Uterus (tissue), 4 donors: ENCODE measurements around the gene PANX2. TPM values are rescaled to one million over a fixed set of nuclear protein-coding genes. Genes with fewer than 3 reads are reported as not detected.

Source experiments
- DNase-seq, 2 donors: peaks; one replicate each; pipeline ENCODE4 v3.0.0-alpha.2; 2019 to 2020
- H3K27ac ChIP-seq, 2 donors: fragments of 200-600 bp; sonication (generic); 1 replicate in 1 of 2; 2 replicates in 1 of 2; pipeline ENCODE4 v1.5.1; 2016 to 2018
- H3K27me3 ChIP-seq, 2 donors: fragments of 200-600 bp; sonication (generic); one replicate each; pipeline ENCODE4 v1.5.1; 2018 to 2019; ENCODE audit warnings: control low read depth in 1 of 2
- H3K36me3 ChIP-seq, 2 donors: fragments of 200-600 bp; sonication (generic); one replicate each; pipeline ENCODE4 v1.5.1; 2019; ENCODE audit warnings: control low read depth in 1 of 2
- H3K4me1 ChIP-seq, 2 donors: fragments of 200-600 bp; sonication (generic); one replicate each; pipeline ENCODE4 v1.5.1; 2018 to 2019; ENCODE audit warnings: control low read depth in 1 of 2
- H3K4me3 ChIP-seq, 2 donors: fragments of 200-600 bp; sonication (generic); 1 replicate in 1 of 2; 2 replicates in 1 of 2; pipeline ENCODE4 v1.5.1; 2018 to 2019; ENCODE audit warnings: mild to moderate bottlenecking in 1 of 2
- H3K9me3 ChIP-seq, 2 donors: fragments of 200-600 bp; sonication (generic); one replicate each; pipeline ENCODE4 v1.5.1; 2019; ENCODE audit warnings: control low read depth in 1 of 2
- POLR2A ChIP-seq, 2 donors: fragments of 450-650 bp; IDR thresholded peaks; one replicate each; pipeline ENCODE4 v1.6.1; 2016; ENCODE audit warnings: antibody characterized with exemption in 2 of 2, mild to moderate bottlenecking in 1 of 2, moderate library complexity in 1 of 2
- intact Hi-C: fragments of 100-400 bp; cut with DNase I; formaldehyde crosslinking; loops from one replicate; pipeline ENCODE4 v1.15.1; 2023; ENCODE audit warnings: low total_unique reads
- total RNA-seq, 4 donors: library from RNA; depleted of rRNA in 3 of 4; stranded (reverse); fragments of >200 nt in 3 of 4; gene quantifications; one replicate each; pipeline versions ENCODE4 v1.1.0 to v1.2.4, GENCODE V29; 2014 to 2023
- TF ChIP-seq, protein P1 (sequence below), 4 experiments: fragments of 200-600 bp in 2 of 4; fragments of 450-650 bp in 2 of 4; sonication (generic) in 2 of 4; IDR thresholded peaks; one replicate each; pipeline ENCODE4 v1.5.1; 2016 to 2019; ENCODE audit warnings: antibody characterized with exemption in 4 of 4, mild to moderate bottlenecking in 2 of 4, moderate library complexity in 1 of 4
- donor health status: DM: yes; HTN: yes; CAD: no.

Gene PANX2
- total RNA-seq, 4 donors from 2014 or later: 0.35 to 0.43 TPM; not detected in 2

DNA sequence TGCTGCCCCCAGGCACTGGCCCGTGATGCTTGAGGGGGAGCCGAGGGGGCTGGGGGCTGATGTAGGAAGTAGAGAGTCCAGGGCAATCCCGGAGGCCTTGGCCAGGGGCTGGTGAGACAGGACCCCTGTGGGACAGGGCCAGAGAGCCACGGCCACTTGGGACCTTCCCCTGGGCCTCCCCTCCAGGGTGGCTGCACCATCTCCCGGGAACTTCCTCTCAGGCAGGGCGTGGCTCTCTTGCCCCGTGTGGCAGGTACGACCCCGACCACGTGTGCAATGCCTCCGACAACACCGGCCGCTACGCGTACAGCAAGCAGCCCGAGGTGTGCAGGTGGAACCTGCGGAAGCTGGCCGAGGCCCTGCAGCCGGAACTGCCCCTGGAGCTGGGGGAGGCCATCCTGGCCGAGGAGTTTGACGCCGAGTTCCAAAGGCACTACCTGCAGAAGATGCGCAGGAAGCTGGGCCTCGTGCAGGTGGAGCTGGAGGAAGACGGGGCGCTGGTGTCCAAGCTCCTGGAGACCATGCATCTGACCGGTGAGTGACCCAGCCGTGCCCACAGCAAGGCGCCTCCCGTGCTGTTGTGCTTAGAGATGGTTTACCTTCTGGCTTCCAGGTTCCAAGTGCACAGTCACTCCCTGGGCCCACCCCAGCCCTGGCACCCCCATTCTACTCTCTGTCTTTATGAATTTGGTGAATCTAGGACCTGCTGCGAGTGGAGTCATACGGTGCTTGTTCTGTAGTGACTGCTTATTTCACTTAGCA is 40.0 kb downstream of the PANX2 start:
- Histone ChIP-seq H3K27ac (no peak overlapping the region), H3K36me3 (no peaks in the 10 kb centered on the region), H3K27me3 (no peaks in the 10 kb centered on the region), H3K9me3 (no peaks in the 10 kb centered on the region), H3K4me3 (no peak overlapping the region), H3K4me1 (peaks cover 0 to 9% of the 10 kb centered on the region in 2 donors)
- TF ChIP-seq, protein P1, sequence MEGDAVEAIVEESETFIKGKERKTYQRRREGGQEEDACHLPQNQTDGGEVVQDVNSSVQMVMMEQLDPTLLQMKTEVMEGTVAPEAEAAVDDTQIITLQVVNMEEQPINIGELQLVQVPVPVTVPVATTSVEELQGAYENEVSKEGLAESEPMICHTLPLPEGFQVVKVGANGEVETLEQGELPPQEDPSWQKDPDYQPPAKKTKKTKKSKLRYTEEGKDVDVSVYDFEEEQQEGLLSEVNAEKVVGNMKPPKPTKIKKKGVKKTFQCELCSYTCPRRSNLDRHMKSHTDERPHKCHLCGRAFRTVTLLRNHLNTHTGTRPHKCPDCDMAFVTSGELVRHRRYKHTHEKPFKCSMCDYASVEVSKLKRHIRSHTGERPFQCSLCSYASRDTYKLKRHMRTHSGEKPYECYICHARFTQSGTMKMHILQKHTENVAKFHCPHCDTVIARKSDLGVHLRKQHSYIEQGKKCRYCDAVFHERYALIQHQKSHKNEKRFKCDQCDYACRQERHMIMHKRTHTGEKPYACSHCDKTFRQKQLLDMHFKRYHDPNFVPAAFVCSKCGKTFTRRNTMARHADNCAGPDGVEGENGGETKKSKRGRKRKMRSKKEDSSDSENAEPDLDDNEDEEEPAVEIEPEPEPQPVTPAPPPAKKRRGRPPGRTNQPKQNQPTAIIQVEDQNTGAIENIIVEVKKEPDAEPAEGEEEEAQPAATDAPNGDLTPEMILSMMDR (IDR thresholded peaks at IDR 0.05): no peak
- TF ChIP-seq POLR2A (IDR thresholded peaks at IDR 0.05): no peak
- no peak for DNase-seq
- intact Hi-C loops: no loop called here

DNA sequence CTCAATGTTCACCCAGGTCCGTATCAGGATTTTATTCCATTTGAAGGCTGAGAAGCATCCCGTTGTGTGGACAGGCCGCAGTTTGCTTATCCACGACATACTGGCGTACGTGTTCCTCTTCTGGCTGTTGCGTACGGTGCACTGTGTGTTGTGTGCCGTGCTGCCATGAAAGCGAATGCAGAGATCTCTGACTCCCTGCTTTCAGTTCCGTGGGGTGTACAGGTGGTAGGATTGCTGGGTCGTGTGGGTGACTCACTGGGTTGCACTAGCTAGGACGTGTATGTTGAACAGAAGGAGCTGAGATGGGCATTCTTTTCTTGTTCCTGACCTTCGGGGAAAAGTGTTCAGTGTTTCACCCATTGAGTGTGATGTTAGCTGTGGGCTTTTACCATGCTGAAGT is 40.6 kb downstream of the PANX2 start:
- H3K27ac ChIP-seq: no peak overlapping the region
- no peak for DNase-seq
- H3K27me3 ChIP-seq: no peaks in the 10 kb centered on the region
- no peaks in the 10 kb centered on the region for H3K9me3 ChIP-seq
- no peak overlapping the region for H3K4me3 ChIP-seq
- intact Hi-C loops: no loop called here
- TF ChIP-seq POLR2A (IDR thresholded peaks at IDR 0.05): no peak
- TF ChIP-seq, protein P1 (IDR thresholded peaks at IDR 0.05): no peak
- H3K4me1 ChIP-seq: peaks cover 0 to 9% of the 10 kb centered on the region in 2 donors
- no peaks in the 10 kb centered on the region for H3K36me3 ChIP-seq

DNA sequence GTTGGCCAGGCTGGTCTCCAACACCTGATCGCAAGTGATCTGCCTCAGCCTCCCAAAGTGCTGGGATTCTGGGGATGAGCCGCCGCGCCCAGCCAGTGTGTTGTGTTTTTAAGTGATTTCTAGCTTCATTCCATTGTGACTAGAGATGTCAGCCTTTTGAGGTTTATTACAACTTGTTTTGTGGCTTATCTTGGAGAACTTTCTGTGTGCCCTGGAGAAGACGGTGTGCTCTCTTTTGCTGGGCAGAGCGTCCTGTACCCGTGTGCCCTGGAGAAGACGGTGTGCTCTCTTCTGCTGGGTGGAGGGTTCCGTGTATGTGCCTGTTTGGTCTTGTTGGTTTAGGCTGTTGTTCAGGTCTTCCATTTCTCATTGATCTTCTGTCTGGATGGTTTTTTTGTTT is 42.7 kb downstream of the PANX2 start:
- Histone ChIP-seq H3K36me3 (no peaks in the 10 kb centered on the region), H3K9me3 (no peaks in the 10 kb centered on the region), H3K27me3 (no peaks in the 10 kb centered on the region), H3K4me1 (peaks cover 0 to 9% of the 10 kb centered on the region in 2 donors), H3K27ac (no peak overlapping the region), H3K4me3 (no peak overlapping the region)
- TF ChIP-seq, protein P1 (IDR thresholded peaks at IDR 0.05): no peak
- no peak for TF ChIP-seq POLR2A (IDR thresholded peaks at IDR 0.05)
- intact Hi-C loops: no loop called here
- DNase-seq: no peak

DNA sequence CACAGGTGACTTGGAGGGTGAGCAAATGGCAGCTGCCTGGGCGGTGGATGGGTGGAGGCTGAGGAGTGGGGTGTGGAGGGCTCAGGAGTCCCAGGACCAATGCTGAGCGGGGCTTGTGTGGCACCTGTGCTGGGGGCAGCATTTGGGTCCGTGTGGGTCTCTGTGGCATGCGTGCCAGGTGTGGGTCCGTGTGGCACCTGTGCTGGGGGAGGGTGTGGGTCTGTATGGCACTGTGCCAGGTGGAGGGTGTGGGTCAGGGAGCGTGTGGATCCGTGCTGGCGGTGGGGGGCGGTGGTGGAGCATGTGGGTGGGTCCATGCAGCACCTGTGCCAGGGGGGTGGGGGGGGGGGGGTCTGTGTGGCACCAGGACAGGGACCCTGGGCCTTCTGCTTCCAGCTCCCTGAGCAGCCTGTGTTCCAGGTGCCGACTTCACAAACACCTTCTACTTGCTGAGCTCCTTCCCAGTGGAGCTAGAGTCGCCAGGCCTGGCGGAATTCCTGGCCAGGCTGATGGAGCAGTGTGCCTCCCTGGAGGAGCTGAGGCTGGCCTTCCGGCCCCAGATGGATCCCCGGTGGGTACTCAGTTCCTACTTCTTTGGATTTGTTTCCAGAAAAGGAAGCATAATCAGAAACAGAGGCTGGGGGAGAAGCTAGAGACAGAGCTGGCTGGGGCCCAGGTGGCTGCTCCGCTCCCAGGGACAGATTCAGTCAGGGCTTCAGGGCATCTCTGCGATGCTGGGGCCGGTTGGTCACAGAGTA is 44.9 kb downstream of the PANX2 start:
- H3K4me3 ChIP-seq: no peak overlapping the region
- no peaks in the 10 kb centered on the region for H3K4me1 ChIP-seq
- H3K36me3 ChIP-seq: no peaks in the 10 kb centered on the region
- no peaks in the 10 kb centered on the region for H3K27me3 ChIP-seq
- DNase-seq: peak in 1 of 2 donors; percentile 43
- intact Hi-C loops: no loop called here
- no peaks in the 10 kb centered on the region for H3K9me3 ChIP-seq
- no peak overlapping the region for H3K27ac ChIP-seq
- TF ChIP-seq POLR2A (IDR thresholded peaks at IDR 0.05): no peak
- TF ChIP-seq, protein P1 (IDR thresholded peaks at IDR 0.05): no peak

DNA sequence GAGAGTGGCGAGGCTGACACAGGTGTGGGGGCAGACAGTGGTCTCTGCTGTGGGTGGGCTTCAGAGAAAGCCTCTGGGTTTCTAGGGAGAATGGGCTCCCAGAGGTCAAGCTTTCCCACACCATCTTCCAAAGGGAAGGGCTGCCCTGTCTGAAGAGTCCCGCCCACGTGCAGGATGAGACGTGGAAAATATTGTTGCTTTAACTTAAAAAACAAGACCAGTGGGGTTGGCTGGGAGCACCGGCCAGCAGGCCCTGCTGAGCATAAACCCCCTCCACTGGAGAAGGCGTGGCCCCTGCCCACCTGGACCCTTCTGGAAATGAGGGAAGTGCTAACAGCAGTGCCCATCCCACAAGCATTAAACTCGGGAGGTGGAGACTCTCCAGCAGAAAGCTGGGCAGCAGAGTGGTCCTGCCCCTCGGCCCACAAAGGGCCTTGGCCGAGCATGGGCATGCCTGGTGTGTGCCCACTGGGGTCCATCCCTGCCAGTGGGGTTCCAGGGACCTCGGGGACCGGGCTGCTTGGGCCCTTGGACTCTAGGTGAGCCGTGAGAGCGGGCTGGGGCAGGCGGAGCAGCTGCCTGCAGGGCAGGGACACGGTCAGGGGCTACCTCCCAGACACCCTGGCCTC is 45.6 kb downstream of the PANX2 start:
- H3K27me3 ChIP-seq: no peaks in the 10 kb centered on the region
- TF ChIP-seq, protein P1 (IDR thresholded peaks at IDR 0.05): no peak
- no peak for TF ChIP-seq POLR2A (IDR thresholded peaks at IDR 0.05)
- no peak overlapping the region for H3K4me3 ChIP-seq
- H3K4me1 ChIP-seq: no peaks in the 10 kb centered on the region
- peak in 1 of 2 donors; percentile 14 for DNase-seq
- intact Hi-C loops: no loop called here
- no peaks in the 10 kb centered on the region for H3K36me3 ChIP-seq
- no peak overlapping the region for H3K27ac ChIP-seq
- no peaks in the 10 kb centered on the region for H3K9me3 ChIP-seq
